ENCODE results near the gene NAALADL1.
"Not testable (repeated sequence)": the region's sequence is repeated elsewhere in the genome, so short reads cannot be mapped to it uniquely, and the experiment has no call there.

NAALADL1 gene

DNA sequence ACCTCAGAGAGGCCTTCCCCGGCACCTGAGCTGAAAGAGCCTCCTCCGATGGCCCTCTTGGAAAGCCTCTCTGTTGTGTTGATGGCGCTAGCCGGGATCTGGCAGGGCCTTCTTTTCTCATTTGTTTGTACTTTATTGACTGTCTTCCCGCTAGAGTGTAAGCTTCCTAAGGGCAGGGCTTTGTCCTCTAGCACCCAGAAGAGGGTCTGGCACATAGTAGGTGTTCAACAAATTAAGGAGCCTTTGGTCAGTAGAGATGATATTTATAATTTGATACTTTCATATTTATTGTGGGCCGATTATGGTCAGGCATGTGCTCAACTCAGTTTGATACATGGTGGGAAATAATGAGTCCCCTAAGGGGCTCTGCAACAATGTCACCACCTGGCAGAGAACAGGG is 40.4 kb downstream of the NAALADL1 start:
- DNase-seq (ENCODE audit: low read depth in 1 of 2, low spot score in 1 of 2): no peak

DNA sequence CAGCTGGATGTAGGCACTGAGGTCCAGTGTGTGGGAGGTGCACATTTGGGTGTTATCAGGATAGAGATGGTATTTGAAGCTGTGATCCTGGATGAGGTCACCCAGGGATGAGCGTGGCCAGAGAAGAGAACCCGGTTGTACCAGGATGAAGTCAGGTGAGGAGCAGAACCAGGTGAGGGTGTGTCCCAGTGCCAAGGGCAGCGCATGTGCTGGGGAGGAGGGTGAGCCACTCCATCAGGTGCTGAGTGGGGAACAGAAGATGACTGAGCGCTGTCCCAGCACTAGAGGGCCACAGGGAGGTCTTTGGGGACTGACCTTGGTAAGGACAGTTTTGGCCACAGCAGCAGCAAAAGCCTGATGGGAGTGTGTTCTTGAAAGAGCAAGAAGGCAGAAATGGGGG is 41.6 kb downstream of the NAALADL1 start:
- DNase-seq (ENCODE audit: low read depth in 1 of 2, low spot score in 1 of 2): no peak

DNA sequence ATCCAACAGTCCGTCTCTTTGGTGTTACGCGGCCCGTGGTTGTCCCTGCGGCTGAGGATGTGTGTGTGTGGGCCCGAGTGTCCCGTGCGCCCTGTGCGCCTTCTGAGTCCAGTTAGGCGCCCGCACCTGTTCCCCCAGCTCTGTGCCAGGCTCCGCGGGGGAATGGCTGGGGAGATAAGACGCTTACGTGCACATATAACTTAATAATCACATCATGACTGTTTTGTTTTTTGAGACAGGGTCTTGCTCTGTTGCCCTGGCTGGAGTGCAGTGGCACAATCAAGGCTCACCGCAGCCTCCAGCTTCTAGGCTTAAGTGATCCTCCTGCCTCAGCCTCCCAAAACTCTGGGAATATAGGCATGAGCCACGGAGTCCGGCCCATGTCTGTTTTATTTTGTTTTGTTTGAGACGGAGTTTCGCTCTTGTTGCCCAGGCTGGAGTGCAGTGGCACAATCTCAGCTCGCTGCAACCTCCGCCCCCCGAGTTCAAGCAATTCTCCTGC is 43.6 kb downstream of the NAALADL1 start:
- DNase-seq (ENCODE audit: low read depth in 1 of 2, low spot score in 1 of 2): no peak

DNA sequence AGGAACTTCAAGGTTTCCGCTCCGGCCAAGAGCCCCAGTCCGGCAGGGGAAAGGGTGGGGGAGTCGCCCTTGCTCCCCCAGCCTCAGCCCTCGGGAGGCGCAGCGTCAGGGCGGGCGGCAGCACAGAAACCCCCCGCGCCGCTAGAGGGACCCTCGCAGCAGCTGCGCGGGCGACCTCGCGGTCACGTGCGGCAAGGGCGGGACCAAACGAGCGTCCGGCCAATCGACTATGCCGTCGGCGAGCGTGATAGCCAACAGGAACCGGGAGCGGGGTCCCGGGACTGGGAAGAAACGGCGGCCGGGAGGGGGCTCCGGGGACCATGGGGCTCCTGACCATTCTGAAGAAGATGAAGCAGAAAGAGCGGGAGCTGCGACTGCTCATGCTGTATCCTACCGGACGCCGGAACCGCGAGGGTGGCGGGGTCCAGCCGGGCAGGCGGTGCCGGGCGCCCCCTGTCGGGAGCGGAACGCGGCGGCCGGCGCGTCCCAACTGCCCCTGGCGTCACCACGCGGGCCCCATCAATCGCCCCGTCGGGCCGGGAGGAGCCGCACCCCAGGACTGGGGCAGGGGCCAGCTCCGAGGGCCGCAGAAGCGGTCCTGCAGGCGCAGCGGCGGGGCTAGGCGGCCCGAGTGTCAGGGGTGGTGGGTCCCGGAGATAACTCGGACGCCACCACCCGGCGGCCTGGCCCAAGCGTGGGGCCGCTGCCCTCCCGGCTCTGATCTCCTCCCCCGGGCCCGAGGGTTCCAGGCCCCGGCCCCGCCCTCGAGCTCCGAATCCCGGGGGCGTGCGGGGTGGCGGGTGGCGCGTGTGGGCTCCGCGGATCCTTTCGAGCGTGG is 44.2 kb downstream of the NAALADL1 start, which contains the start of gene ARL2:
TSS of gene ARL2 (plus strand) at position 273 of the 838 bp plus-strand sequence. CDS start at position 321, 48 bp downstream.
- peak; percentile 71 to 74 for DNase-seq (ENCODE audit: low read depth in 1 of 2, low spot score in 1 of 2)

DNA sequence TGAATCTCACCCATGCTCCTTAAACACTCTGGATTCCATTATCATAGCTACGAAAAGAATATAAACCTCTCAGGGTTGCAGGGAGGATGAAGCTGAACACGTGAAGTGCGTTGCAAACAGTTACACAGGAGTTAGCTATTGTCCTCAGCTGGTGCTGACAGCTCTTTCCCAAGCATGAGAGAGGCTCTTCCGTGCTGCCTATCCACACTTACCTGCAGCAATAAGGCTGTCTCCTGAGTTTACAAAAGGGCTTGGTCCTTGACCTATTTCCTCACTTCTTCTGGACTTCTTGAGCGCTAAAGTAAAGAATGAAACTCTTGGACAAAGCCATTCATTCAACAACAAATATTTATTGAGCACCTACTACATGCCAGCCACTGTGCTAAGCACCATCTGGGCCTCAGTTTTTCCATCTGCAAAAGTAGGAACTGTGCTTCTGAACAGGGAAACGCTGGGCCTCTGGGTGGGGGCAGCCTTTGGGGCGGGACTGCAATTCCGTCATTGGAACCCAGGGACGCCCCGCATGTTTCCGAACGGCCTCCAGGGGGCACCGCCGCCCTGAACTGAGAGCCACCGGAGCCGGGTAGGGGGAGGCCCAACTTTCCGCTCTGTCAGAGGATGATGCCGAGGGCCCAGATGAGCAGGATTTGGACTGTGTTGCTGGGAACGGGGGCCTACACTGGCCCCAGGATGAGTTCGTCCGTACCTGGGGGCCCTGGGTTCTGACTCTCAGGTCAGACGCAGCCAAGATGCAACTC is 45.0 kb downstream of the NAALADL1 start:
- DNase-seq (ENCODE audit: low read depth in 1 of 2, low spot score in 1 of 2): peak; percentile 83

DNA sequence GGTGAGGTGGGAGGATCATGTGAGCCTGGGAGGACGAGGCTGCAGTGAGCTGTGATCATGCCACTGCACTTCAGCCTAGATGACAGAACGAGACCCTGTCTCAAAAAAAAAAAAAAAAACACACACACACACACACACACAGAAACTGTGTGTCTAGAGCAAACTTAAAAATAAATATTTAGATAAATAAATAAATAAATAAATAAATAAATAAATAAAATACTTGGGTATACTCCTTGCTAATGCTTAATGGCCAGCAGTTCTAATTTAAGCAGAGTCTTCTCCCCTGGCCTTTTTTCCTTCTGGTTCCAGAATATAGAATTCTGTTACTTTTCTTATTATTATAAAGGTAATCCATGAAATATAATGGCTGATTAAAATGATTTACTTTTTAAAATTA is 49.5 kb downstream of the NAALADL1 start:
- no peak for DNase-seq (ENCODE audit: low read depth in 1 of 2, low spot score in 1 of 2)

DNA sequence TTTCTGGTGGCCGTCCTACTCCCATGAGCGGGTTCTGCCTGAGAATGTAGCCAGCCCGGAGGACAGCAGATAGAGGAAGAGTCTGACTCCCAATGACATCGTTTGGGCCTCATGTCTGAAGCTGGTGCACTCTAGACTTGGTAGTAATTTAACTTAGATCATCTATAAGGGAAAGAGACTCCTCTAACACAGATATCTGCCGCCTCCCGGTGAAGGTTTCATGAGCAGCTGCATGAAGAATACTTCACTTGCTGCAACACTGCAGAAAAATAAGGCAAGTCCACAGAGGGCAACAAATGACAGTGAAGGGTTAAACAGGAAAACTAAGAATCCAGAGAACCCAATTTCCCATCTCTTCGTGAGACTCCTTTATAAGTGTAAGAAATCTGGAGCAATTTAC is 50.3 kb downstream of the NAALADL1 start:
- DNase-seq (ENCODE audit: low read depth in 1 of 2, low spot score in 1 of 2): no peak

DNA sequence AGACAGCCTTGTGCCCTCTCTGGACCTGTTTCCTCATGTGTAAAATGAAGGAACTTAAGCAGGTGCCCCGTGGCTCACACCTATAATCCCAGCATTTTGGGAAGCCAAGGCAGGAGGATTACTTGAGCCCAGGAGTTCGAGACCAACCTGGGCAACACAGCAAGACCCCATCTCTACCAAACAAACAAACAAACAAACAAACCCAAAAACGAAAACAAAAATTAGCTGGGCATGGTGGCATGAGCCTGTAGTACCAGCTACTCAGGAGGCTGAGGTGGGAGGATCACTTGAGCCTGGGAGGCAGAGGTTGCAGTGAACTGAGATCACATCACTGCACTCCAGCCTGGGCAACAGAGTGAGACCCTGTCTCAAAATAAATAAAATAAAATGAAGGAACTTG is 54.4 kb downstream of the NAALADL1 start:
- DNase-seq (ENCODE audit: low read depth in 1 of 2, low spot score in 1 of 2): not testable (repeated sequence)

DNA sequence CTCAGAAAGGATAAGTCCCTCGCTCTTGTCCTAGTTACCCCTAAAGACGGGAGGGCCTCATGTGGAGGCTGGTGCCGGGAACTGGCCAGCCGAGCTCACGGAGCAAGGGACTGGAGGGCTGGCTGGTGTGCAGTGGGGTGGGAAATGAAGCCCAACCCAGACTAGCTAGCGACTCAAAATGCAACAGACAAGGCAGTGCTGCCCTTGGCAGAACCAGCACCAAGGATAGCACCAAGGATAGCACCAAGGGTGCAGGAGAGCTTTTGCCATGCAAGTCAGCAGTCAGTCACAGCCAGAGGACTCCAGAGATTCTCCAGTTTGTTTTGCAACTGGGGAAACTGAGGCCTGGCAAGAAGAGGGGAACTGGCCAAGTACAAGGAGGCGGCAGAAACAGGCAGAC is 55.1 kb downstream of the NAALADL1 start:
- no peak for DNase-seq (ENCODE audit: low read depth in 1 of 2, low spot score in 1 of 2)

DNA sequence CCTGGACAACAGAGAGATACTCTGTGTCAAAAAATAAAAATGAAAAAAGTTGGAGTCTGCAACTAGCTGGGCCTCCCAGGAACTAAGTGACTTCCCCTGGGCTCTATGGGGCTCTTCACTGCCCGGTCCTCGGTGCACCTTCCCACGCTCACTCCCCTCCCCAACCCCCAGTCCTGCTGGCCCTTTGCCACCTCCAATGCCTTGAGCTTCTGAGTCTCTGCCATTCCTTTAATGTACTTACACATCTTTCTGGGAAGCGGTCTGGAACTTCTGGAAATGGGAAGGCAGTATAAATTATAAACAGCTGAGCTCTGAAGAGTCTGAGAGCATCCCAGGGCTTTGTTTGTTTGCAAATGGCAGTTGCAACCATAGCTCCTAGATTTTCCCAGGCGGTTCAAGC is 55.6 kb downstream of the NAALADL1 start:
- no peak for DNase-seq (ENCODE audit: low read depth in 1 of 2, low spot score in 1 of 2)

DNA sequence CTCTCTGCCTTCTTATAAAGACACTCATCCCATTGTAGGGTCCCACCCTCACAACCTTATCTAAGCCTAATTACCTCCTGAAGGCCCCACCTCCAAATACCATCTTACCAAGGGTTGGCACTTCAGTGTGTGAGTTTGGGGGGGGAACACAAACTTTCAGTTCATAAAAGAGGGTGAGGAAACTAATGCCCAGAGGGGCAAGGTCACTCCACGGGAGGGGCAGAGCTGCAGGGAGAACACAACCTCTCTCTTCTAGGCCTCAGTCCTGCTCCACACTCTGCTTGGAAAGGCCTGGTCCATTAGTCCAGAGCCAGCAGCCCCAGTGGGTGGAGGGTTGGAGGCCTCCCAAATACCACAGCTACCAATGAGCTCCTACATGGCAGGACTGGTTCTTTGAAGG is 58.9 kb downstream of the NAALADL1 start:
- DNase-seq (ENCODE audit: low read depth in 1 of 2, low spot score in 1 of 2): no peak

DNA sequence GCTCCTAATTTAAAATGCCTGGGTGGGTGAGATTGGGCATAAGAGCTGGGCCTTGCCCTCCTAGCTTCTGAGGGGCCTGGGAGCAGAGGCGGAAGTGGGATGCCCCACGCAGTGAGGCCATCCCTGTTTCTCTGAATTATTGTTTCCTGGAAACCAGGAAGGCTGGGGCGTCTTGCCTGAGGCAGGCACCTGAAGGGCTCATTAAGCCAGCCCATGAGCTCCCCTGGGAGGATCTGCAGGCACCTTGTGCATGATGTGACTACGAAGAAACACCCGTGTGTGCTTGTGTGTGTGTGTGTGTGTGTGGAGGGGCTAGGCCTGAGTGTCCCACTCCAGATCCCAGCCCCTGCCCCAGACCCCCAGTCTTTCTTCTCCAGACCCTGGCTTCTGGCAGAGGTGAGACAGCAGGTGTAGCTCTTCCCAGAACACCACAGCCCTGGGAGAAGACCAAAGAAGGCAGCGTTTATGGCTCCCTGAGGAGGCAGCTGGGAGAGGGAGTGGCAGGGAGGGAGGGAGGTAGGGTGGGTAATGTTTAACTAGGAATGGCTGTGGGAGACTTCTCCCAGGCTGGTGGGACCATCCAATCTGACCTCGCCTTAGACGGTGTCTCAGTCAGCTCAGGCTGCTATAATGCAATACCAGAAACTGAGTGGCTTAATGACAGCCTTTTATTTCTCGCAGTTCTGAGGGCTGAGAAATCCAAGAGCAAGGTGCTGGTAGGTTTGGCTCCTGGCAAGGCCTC is 59.5 kb downstream of the NAALADL1 start:
- DNase-seq (ENCODE audit: low read depth in 1 of 2, low spot score in 1 of 2): no peak

DNA sequence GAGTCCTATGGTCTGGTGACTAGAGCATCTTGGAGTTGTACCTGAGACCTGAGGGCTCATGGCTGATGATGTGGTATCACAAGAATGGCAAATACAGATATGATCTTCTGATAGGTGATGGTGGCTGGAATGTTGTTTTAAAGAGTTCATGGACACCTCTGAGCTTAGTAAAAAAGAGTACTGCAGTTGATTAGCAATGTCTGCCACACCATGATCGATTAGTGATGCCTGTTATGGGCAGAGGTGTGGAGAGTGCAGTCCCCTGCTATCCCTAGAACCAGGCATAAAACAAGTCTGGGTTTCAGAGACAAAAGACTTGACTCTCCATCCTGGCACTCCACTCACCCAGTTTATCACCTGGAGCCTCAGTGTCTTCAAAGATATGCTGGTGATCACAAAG is 60.2 kb downstream of the NAALADL1 start:
- DNase-seq (ENCODE audit: low read depth in 1 of 2, low spot score in 1 of 2): no peak

DNA sequence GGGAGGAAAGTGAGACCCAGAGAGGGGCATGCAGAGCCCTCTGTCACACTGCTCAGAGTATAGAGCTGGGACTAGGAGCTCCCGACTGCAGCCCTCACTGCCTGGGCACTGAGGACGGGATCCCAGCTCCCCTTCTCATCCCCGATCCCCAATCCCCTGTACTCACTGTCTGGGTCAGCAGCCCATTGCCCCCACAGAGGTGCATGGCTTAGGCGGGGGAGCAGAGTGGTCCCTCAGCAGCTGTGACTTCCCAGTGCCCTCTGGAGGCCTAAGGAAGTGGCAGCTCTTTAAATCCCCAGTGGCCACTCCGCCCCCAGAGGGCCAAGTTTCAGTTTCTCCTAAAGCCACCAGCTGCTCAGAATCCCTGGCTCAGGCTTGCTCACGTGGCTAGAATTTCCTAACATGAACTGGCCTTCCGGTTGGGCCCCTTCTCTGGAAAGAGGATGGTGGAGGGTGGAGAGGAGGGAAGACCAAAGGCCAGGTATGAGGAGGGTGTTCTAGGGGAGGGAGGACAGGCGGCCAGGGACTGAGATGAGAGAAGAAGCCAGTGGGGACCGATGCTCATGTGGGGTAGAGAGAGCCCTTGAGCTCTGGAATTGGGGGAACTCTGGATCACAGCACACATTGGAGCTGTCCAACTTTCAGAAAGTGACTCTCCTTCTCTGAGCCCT is 61.5 kb downstream of the NAALADL1 start, which contains the start of gene BATF2:
TSS of gene BATF2 (minus strand) at position 262 of the 671 bp plus-strand sequence. CDS start at position 205, 57 bp downstream.
- DNase-seq (ENCODE audit: low read depth in 1 of 2, low spot score in 1 of 2): no peak

DNA sequence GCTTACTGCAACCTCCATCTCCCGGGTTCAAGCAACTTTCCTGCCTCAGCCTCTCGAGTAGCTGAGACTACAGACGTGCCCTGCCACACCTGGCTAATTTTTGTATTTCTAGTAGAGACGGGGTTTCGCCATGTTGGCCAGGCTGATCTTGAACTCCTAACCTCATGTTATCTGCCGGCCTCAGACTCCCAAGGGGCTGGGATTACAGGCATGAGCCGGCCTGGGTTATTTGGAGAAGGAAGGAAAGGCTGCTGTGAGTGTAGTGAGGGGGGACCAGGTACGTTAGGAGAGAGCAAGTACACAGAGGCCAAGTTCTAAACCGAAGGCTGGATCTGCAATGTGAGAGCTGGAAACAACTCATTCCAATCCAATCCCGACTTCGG is 62.0 kb downstream of the NAALADL1 start:
- no peak for DNase-seq (ENCODE audit: low read depth in 1 of 2, low spot score in 1 of 2)

Data from stimulated activated CD4-positive, alpha-beta T cell treated with anti-CD3 and anti-CD28 coated beads, Interleukin-15, amount 100 ng/mL, for 1 hour (primary cell).